ENCODE results near the gene CADM2. TPM values are rescaled to one million over a fixed set of nuclear protein-coding genes. Genes with fewer than 3 reads are reported as not detected.

CADM2 gene
- total and polyA plus RNA-seq, 2 donors from 2014 or later = 0.06 to 0.25 TPM

- FAIRE-seq = no peak
- intact Hi-C loops (cut with DNase I) = no loop called here
- H3K4me1 ChIP-seq (ENCODE audit: control insufficient read depth in 2 of 3, insufficient read depth in 2 of 3, low read depth in 1 of 3, low read length in 3 of 3) = no peaks in the 10 kb centered on the region
- TF ChIP-seq, protein P1, sequence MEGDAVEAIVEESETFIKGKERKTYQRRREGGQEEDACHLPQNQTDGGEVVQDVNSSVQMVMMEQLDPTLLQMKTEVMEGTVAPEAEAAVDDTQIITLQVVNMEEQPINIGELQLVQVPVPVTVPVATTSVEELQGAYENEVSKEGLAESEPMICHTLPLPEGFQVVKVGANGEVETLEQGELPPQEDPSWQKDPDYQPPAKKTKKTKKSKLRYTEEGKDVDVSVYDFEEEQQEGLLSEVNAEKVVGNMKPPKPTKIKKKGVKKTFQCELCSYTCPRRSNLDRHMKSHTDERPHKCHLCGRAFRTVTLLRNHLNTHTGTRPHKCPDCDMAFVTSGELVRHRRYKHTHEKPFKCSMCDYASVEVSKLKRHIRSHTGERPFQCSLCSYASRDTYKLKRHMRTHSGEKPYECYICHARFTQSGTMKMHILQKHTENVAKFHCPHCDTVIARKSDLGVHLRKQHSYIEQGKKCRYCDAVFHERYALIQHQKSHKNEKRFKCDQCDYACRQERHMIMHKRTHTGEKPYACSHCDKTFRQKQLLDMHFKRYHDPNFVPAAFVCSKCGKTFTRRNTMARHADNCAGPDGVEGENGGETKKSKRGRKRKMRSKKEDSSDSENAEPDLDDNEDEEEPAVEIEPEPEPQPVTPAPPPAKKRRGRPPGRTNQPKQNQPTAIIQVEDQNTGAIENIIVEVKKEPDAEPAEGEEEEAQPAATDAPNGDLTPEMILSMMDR (IDR thresholded peaks at IDR 0.05; ENCODE audit: borderline replicate concordance, extremely low read depth, insufficient read depth) = no peak
- no peak overlapping the region for H3K27ac ChIP-seq (ENCODE audit: low read depth in 2 of 2, low read length in 2 of 2)
- no peak overlapping the region for H3K4me3 ChIP-seq (ENCODE audit: low read length in 3 of 3)
- H3K36me3 ChIP-seq (ENCODE audit: control insufficient read depth in 2 of 3, insufficient read depth in 3 of 3, low read length in 3 of 3) = no peaks in the 10 kb centered on the region
- H3K27me3 ChIP-seq (ENCODE audit: control insufficient read depth, insufficient read depth, low read length) = no peaks in the 10 kb centered on the region
- H3K9ac ChIP-seq (ENCODE audit: low read length in 3 of 3) = no peak overlapping the region
- no peaks in the 10 kb centered on the region for H3K9me3 ChIP-seq (ENCODE audit: control insufficient read depth in 2 of 3, insufficient read depth in 1 of 3, low read length in 3 of 3)
- DNase-seq = no peak
Observed at GRCh38 chr3:85159376-85159775, 200.6 kb downstream of the CADM2 start.

GRCh38 chr3:85161544-85161943 is 202.8 kb downstream of the CADM2 start:
- Histone ChIP-seq H3K9ac (ENCODE audit: low read length in 3 of 3) (no peak overlapping the region), H3K4me1 (ENCODE audit: control insufficient read depth in 2 of 3, insufficient read depth in 2 of 3, low read depth in 1 of 3, low read length in 3 of 3) (no peaks in the 10 kb centered on the region), H3K36me3 (ENCODE audit: control insufficient read depth in 2 of 3, insufficient read depth in 3 of 3, low read length in 3 of 3) (no peaks in the 10 kb centered on the region), H3K27ac (ENCODE audit: low read depth in 2 of 2, low read length in 2 of 2) (no peak overlapping the region), H3K9me3 (ENCODE audit: control insufficient read depth in 2 of 3, insufficient read depth in 1 of 3, low read length in 3 of 3) (no peaks in the 10 kb centered on the region), H3K27me3 (ENCODE audit: control insufficient read depth, insufficient read depth, low read length) (no peaks in the 10 kb centered on the region), H3K4me3 (ENCODE audit: low read length in 3 of 3) (no peak overlapping the region)
- intact Hi-C loops (cut with DNase I) = no loop called here
- TF ChIP-seq, protein P1 (IDR thresholded peaks at IDR 0.05; ENCODE audit: borderline replicate concordance, extremely low read depth, insufficient read depth) = no peak
- DNase-seq (no peak), FAIRE-seq (no peak)

DNA sequence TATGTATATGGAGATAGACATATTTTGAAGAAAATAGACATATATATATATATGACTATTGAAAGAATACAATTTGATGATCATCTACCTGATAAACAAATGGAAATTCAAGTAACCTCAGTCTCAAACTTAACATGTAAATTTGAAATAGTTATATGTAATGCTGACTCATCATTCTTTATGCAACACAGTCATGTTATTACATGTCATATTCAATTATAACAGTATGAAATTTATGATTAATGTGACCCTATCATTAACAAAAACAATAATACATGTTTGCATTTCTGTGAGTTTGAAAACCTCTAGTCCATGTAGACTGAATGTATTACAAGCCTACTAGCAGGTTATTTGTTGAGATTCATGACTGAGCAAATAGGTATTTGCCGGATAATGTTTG is 204.1 kb downstream of the CADM2 start:
- no peaks in the 10 kb centered on the region for H3K27me3 ChIP-seq (ENCODE audit: control insufficient read depth, insufficient read depth, low read length)
- intact Hi-C loops (cut with DNase I) = no loop called here
- H3K36me3 ChIP-seq (ENCODE audit: control insufficient read depth in 2 of 3, insufficient read depth in 3 of 3, low read length in 3 of 3) = no peaks in the 10 kb centered on the region
- H3K4me3 ChIP-seq (ENCODE audit: low read length in 3 of 3) = no peak overlapping the region
- no peak for DNase-seq
- H3K27ac ChIP-seq (ENCODE audit: low read depth in 2 of 2, low read length in 2 of 2) = no peak overlapping the region
- TF ChIP-seq, protein P1 (IDR thresholded peaks at IDR 0.05; ENCODE audit: borderline replicate concordance, extremely low read depth, insufficient read depth) = no peak
- FAIRE-seq = no peak
- H3K9me3 ChIP-seq (ENCODE audit: control insufficient read depth in 2 of 3, insufficient read depth in 1 of 3, low read length in 3 of 3) = no peaks in the 10 kb centered on the region
- no peak overlapping the region for H3K9ac ChIP-seq (ENCODE audit: low read length in 3 of 3)
- H3K4me1 ChIP-seq (ENCODE audit: control insufficient read depth in 2 of 3, insufficient read depth in 2 of 3, low read depth in 1 of 3, low read length in 3 of 3) = no peaks in the 10 kb centered on the region

- intact Hi-C loops (cut with DNase I) = no loop called here
- no peaks in the 10 kb centered on the region for H3K4me1 ChIP-seq (ENCODE audit: control insufficient read depth in 2 of 3, insufficient read depth in 2 of 3, low read depth in 1 of 3, low read length in 3 of 3)
- H3K9me3 ChIP-seq (ENCODE audit: control insufficient read depth in 2 of 3, insufficient read depth in 1 of 3, low read length in 3 of 3) = no peaks in the 10 kb centered on the region
- no peak overlapping the region for H3K27ac ChIP-seq (ENCODE audit: low read depth in 2 of 2, low read length in 2 of 2)
- TF ChIP-seq, protein P1 (IDR thresholded peaks at IDR 0.05; ENCODE audit: borderline replicate concordance, extremely low read depth, insufficient read depth) = no peak
- no peaks in the 10 kb centered on the region for H3K27me3 ChIP-seq (ENCODE audit: control insufficient read depth, insufficient read depth, low read length)
- H3K36me3 ChIP-seq (ENCODE audit: control insufficient read depth in 2 of 3, insufficient read depth in 3 of 3, low read length in 3 of 3) = no peaks in the 10 kb centered on the region
- DNase-seq = no peak
- H3K9ac ChIP-seq (ENCODE audit: low read length in 3 of 3) = no peak overlapping the region
- FAIRE-seq = no peak
- H3K4me3 ChIP-seq (ENCODE audit: low read length in 3 of 3) = no peak overlapping the region
Observed at GRCh38 chr3:85164436-85164835, 205.6 kb downstream of the CADM2 start.

All from kidney (tissue), 14 donors.